M059J (cell line): ENCODE results near the gene UBE2QL1. TPM values are rescaled to one million over a fixed set of nuclear protein-coding genes. Genes with fewer than 3 reads are reported as not detected.
A peak's percentile ranks its signal among the peaks of the same experiment; 100 is the strongest.

ENCODE experiments used
- DNase-seq: peaks from one replicate; pipeline ENCODE4 v3.0.0-alpha.2; 2012; ENCODE audit warnings: low read depth
- total RNA-seq: library from RNA; depleted of rRNA; stranded (reverse); fragments of >200 nt; shearing (Covaris generic); gene quantifications from 2 replicates; pipeline ENCODE4 v1.2.3, GENCODE V29; 2014

Gene UBE2QL1
- total RNA-seq, 1 experiment from 2014 or later = 0.02 TPM

DNA sequence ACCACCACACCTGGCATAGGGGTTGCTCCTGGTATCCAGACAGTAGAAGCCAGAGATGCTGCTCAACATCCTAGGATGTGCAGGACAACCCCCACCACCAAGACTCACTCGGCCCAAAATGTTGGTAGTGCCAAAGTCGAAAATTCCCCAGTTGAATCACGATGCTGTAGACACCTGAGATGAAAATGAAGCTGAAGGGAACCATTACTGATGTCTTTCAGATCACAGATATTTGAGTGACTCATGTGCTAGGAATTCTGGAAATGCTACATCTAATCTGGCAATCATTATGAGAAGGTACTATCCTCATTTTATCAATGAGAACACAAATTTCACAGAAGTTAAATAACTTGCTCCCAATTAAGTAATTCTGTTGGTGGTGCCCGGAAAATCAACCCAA lies 21.0 kb upstream of the UBE2QL1 start:
- peak; percentile 31 for DNase-seq

DNA sequence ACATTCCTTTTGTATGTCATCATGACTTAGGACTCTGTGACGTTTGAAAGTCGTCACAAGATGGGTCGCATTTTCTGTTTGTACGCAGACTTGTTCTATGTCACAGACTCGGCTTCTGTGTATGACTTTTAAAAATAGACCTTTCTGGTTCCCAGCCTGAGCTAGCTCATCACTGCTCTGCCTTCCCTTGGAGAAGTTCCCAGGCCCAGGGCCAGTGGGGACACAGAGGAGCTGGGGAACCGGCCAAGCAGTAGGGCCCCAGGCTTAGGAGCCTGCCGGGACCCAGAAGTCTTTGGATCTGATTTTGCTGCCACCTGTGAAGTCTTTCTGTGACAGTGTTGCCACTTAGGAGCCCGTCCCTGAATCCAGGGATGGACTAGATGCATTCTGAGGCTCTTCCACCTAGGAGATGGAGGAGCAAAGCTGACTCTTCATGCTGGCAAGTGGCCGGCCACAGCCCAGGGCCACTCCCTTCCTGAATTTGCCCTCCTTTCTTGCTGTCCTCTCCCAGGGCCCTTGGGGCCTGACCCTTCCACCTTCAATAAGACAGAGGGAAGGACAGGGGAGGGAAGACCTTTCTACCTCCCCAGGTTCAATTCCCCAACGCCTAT lies 18.1 kb upstream of the UBE2QL1 start:
- DNase-seq = no peak

DNA sequence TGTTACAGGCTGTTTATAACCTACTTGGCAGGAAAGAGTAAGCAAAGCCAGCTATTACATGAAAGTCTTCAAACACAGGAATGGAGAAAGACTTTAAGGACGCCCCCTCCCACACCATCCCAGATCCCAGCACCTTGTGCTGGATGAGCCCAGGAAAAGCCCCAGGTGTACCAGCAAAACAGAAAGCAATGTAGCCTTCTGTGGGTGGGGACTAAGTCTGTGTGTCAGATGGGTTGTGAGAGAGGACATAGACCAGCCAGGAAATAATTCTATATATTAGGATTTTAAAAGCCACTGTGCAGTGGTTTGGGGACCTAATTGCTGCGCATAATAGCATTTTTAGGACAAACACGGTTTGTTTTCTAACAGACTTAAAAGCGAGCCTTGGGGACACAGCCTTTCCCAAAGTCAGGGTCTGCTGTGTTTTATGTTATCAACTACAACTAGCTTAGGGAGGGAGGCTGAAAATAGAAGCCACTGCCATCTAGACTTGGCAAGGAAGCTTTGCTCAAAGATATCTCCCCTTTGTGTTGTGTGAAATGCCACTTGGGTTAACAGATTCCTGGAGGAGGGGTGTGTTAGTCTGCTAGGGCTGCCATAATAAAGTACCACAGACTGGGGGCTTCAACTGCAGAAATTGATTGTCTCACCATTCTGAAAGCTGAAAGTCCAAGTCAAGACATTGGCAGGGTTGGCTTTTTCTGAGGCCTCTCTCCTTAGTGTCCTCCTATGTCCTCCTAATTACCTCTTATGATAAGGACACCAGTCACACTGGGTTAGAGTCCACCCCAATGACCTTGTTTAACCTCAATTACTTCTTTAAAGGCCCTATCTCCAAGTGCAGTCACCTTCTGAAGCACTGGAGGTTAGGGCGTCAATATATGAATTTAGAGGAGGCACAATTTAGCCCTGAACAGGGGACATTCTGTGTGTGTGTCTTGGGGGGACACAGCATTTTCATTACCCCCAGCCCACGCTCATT lies 17.2 kb upstream of the UBE2QL1 start:
- no peak for DNase-seq

DNA sequence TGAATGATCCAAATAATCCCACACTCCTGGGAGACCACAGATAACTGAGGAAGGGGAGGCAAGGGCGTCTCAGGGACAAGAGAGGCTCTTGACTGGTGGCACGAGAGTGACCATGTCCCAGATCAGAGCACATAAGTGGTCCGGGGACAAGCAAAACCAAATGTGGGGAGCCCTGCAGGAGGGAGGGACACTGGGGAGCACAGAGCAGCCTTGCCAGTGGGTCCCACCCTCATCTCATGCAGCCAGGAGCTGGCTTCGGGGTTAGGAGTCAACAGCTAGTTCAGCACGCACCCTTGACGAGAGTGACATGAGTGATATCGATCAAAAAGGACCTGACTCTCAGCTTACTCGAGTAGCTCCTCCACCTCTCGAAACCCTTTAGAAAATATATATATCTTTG lies 16.5 kb upstream of the UBE2QL1 start:
- DNase-seq = no peak

DNA sequence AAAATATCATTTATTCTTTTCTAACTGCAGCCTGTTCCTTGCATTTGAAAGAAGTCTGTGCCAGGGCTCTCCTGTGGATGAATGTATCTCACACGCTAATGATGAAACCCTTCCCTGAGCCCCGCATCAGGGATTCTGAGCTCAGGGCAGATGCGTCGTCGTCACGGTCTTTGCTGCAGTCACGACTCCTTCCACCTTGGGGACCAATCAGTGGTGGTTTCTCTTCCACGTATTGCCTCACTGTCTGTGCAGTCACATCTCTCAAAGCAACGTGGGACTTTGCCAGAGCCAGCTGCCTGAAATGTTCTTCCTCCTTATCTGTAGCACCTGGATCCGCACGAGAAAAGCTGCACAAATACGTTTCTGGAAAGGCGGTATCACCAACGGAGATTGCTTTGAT lies 13.9 kb upstream of the UBE2QL1 start:
- no peak for DNase-seq

DNA sequence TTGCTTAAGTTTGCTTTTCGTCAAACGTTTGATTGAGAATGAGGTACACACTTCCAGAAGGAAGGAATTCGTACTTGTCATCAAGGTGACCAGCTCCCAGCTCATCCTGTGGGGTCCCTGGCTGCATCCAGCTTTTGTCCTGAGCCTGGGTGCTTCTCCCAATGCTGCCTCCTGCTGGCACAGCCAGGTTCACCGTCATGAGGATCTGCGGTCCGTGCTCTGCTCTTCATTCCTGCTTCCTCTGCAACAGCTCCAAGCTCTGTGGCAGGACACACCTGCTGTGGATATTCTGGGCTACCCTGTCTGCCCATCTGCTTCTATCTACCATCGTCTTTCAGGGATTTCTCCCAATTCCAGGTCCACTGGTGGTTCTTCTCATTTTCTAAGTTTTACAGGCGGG lies 13.3 kb upstream of the UBE2QL1 start:
- DNase-seq = no peak

DNA sequence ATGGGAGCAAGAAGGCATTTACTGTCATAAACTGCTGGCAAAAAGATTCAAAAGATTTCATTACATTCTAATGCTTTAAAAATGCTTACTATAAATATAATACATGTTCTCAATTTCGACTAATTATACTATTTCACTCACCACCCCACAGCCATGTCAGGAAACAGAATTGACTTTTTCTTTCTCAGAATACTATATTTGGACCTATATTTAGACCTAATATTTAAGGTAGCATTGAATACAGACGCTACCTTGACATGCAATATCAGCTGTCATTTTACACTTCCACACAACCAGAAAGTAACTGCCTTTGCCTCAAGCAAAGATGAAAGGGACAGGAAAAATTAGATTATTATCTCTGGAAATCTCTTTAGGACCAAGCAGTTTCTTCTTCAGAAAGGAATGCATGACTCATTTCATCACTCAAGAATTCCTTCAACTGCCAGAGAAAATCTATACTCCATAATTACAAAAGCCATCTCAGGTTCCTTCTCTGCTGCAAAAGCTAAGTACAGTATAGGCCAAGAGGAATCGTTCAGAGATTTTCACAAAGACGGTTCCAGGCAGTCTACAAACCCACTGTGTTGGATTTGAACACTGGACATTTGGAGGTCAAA lies 11.8 kb upstream of the UBE2QL1 start:
- DNase-seq = peak; percentile 36

DNA sequence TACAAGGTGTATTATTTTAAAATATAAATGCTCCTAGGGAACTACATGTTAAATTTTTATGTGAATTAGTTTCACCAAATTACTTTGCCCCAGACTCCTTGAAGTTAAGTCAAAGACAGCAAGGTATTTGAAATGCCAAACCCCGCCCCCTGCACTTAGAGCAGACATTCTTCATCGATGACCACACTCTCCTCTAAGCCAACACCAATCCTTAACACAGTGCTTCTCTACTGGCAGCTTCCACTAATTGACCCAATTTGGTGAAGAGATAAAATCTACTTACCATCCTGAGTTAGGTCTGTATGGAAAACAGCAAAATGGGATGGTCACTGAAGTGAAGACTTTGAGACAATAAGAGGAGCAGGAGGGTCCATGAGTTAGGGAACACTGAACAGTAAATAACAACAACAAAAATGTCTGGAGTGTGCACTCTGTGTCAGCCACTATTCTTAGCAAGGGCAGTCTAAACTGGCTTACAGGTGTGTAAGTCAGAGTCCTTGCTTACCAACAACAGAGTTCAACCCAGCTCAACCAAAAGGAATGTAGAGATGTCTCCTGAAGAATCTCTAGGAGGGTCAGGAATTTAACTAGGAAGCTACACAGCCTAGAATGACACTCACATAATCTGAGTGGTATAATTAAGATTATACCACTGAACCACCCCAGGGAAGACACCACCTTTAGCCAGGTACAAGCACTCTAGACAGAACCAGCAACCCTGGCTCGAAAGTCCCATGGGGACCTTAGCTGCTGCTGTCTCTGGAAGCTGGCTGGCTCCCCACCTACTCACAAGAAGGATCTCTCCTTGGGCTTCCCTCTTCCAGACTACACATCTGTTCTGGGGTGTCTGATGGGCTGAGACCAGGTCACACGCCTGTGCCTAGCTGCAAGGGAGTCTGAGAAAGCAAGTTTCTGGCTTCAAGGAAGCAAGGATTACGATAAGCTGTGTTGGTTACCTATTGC lies 8.8 kb upstream of the UBE2QL1 start:
- peak; percentile 46 for DNase-seq

DNA sequence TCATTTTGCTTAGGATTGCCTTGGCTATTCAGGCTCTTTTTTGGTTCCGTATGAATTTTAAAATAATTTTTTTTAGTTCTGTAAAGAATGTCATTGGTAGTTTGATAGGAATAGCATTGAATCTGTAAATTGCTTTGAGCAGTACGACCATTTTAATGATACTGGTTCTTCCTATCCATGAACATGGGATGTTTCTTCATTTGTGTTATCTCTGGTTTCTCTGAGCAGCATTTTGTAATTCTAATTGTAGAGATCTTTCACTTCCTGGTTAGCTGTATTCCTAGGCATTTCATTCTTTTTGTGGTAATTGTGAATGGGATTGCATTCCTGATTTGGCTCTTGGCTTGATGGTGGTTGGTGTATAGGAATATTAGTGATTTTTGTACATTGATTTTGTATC lies 6.3 kb upstream of the UBE2QL1 start:
- DNase-seq = no peak

DNA sequence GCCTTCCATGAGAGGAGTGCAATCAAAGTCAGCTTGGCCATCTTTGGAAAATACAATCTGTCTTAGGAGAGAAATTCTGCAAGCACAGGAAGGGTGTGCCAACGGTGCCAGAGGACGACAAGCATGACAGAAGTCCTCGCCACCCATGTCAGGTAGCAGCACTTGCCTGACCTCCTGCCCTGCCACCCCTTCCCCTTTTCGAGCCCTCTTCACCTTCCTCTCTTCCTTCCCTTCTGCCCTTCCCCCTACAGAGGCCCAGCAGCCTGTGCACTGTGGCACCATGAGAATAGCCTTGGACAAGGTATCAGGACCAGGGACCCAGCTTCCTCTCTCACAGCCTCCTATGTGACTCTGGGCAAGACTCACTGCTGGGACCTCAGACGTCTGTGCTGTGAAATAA lies 5.3 kb upstream of the UBE2QL1 start:
- no peak for DNase-seq

DNA sequence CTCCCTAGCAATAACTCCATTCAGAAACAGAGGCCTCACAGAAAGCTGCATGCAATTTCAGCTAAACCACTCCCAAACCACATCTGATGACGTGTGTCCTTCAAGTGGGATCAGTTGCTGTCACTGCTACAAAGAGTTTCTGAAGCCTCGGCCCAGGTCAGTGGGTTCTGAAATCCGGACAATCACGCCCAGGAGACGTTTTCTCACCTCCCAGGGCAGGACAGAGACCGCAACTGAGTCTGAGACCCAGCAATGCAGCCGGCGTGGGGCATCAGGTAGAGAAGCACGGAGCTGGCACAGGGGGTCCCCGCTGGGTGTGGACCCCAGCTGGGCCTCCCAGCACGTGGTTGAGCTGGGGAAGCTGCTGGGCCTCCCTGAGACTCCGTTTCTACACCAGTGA lies 2.6 kb upstream of the UBE2QL1 start:
- no peak for DNase-seq

DNA sequence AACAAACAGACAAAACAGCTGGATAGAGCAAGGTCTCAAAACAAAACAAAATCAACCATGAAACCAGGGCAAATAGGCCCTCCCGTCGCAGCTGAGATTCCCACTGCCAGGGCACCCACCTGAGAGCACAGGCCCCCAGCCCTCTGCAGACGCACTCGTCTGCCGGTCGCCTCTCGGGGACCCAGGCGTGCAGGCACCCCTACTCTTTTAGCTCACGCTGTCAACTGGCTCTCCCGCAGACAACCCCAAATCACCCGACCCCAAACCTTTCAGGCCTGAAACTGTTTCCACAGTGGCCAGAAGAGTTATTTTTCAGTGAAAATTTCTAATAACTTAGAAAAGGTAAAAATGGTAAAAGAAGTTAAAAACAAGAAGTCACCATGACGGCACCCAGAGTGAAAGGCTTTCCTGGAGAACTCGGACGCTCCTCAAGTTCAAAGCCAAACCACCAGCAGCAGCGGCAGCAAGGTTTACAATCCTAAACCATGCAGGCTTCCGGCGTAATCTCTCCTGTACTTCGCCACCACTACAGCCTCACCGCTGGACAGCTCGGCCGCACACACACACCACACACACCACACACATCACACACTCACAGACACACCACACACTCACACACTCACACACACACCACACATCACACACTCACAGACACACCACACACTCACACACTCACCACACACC lies 1.9 kb upstream of the UBE2QL1 start:
- DNase-seq = no peak

DNA sequence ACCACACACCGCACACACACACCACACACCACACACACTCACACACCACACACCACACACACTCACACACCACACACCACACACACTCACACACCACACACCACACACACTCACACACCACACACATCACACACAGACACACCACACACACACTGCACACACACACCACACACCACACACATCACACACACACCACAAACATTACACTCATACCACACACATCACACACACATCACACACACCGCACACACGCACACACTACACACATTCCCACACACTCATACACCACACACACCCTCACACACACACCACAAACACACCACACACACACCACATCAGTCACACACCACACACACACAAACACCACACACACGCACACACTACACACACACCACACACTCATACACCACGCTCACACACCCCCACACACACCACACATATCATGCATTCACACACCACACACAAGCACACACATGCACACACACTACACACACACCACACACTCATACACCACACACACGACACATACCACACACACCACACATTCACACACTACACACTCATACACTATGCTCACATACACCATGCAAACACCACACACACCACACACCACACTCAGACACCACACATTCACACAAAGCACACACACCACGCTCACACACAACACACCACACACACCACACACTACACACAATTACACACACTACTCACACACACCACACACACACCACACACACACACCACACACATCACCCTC lies 1.1 kb upstream of the UBE2QL1 start:
- DNase-seq = no peak

DNA sequence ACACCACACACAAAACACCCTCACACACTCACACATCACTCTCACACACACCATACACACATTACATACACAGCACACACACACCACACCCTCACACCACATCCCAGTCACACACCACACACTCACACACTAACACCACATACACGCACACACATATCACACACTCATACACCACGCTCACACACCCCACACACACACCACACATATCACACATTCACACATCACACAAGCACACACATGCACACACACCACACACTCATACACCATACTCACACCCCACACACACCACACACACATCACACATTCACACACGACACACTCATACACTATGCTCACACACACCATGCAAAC lies 543 bp upstream of the UBE2QL1 start:
- no peak for DNase-seq

DNA sequence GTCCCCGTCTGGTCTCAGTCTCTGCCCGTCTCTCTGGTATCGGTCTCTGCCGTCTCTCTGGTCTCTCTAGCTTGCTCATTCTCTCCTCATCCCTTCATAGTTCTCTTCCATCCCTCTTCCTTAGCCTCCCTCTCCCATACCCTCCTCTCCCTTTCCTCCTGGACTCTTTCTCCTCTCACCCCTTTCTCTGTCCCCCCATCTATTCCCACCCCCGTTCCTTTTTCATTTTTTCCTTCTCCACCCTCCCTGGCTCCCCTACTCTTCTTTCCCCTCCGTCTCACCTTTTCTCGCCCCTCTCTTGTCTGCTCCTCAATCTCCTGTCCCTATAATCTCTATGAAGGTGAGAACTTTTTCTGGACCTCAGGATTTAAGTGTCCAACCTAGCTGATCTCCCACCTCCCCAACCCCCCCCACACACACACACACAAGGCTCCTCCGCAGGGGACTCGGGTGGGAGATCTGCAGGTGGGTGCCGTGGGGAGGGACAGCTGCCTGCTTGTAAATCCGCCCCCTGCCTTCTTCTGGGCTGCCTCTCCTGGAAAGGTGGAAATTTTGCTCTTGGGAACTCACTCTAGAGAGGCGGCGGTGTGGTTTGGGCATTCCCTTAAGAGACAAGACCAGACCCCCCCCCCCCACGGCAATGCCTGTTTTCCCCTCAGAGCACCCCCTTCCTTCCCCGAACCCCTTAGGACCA lies 953 bp downstream of the UBE2QL1 start:
- DNase-seq = no peak

DNA sequence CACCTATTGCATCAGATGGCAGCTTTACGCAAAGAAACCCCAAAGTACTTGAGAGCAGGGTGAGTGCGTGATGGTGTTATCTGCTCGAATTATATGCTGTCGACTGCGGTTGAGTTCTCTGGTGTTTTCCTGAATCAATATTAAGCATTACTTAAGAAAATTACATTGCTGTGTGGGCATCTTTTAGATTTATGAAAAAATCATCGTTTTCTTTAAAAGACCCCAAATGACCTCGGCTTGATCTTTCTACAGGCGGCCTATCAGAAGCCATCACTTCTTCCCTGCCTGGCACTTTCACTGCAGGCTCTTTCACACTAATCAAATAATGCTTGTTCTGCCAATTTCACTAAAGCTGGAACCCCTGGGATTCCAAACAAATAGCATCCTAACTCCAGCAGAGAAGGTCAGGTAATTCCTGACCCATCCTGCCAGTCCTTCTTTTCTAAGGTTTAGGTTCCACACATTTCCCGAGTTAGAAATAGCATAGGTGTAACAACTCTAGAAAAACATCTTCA lies 1.7 kb downstream of the UBE2QL1 start:
- no peak for DNase-seq

DNA sequence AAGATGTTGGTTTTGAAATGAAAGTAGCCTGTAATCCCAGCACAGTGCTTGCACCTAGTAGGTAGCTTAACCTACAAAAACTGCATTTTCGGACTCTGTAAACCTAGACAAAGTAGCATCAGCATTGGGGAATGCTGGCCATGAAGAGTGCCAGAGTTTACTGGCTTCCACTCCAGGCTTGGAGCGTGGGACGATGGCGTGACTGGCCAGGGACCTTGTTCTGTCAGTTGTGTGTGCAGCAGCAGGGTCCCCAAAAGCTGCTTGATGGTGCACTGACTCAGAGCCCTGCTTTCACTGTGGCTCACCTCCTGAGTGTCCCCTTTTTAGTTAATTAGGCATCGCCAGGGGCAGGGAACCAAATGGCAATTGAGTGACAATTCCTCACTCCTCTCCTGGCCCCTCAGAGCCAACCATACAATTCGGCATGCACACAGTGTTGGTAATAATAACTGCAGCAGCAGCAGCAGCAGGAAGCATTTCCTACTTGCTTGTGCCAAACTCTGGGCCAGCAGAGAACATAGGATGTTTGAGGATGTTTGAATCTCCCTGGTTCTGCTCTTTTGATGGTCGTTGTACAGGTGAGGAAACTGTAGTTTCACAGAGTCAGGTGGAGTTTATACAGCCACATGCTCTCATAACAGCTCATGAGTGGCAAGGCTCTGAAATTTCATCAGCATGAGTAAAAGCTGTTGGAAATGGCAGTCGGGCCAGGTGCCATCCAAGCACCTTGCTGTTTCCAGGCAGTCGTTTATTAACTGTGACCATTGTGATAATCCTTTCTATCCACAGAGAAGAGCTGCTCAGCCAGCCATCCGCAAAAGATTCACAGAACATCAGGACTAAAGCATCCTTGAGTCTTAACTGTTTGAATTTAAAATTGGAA lies 4.2 kb downstream of the UBE2QL1 start:
- no peak for DNase-seq

DNA sequence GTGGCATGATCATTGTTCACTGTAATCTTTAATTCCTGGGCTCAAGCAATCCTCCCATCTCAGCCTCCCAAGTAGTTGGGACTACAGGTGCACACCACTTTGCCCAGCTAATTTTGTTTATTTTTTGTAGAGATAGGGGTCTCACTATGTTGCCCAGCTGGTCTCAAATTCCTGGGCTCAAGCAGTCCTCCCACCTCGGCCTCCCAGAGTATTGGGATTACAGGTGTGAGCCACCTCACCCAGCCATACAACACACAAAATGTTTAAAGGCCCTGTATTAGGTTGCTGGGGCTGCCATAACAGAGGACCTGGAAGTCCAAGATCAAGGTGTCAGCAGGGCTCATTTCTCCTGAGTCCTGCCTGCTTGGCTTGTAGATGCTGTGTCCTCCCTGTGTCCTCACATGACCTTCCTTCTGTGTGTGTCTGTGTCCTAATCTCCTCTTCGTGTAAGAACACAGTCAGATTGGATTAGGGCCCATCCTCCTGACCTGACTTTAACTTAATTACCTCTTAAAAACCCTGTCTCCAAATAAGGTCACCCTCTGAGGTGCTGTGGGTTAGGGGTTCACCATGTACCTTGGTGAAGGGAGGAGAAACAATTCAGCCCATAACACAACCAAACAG lies 5.4 kb downstream of the UBE2QL1 start:
- no peak for DNase-seq
